Ishikawa (cell line): ENCODE results near the gene JAML.

Source experiments
- CEBPB ChIP-seq: IDR thresholded peaks from 2 replicates; pipeline ENCODE4 v1.6.1; 2012
- CREB1 ChIP-seq: IDR thresholded peaks from 2 replicates; pipeline ENCODE4 v1.6.1; 2012; ENCODE audit warnings: low read depth
- EGR1 ChIP-seq: IDR thresholded peaks from 2 replicates; pipeline ENCODE4 v1.6.1; 2012
- EP300 ChIP-seq: IDR thresholded peaks from 2 replicates; pipeline ENCODE4 v1.6.1; 2012; ENCODE audit warnings: borderline replicate concordance
- RAD21 ChIP-seq: IDR thresholded peaks from 2 replicates; pipeline ENCODE4 v1.6.1; 2012; ENCODE audit warnings: low read depth
- TCF12 ChIP-seq: IDR thresholded peaks from 2 replicates; pipeline ENCODE4 v1.6.1; 2012; ENCODE audit warnings: low read depth
- TEAD4 ChIP-seq: IDR thresholded peaks from 2 replicates; pipeline ENCODE4 v1.6.1; 2012
- TF ChIP-seq, protein P1 (sequence below): IDR thresholded peaks from 2 replicates; pipeline ENCODE4 v1.6.1; 2012
- TF ChIP-seq, protein P2 (sequence below): IDR thresholded peaks from 2 replicates; pipeline ENCODE4 v1.6.1; 2012; ENCODE audit warnings: low read depth, mild to moderate bottlenecking

DNA sequence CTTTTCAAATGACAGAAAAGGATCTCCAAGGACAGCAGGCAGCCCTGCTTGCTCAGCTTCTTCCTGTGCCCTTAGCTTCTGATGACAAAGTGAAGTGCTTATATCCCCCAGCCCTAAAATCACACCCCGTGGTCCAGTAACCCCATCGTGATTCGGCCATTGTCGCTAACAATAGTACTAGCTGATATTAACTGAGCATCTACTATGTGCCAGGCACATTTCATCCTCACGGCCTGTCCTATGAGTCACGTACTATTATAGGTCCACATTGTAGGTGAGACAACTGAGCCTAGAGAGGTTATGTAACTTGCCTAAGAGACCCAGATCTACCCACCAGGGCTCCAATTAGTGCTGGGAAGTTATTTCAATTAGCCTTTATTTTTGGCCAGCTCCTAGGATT is 78.3 kb downstream of the JAML start:
- no peak for TF ChIP-seq RAD21
- TF ChIP-seq TEAD4: no peak
- no peak for TF ChIP-seq EP300
- TF ChIP-seq, protein P1, sequence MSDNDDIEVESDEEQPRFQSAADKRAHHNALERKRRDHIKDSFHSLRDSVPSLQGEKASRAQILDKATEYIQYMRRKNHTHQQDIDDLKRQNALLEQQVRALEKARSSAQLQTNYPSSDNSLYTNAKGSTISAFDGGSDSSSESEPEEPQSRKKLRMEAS: no peak
- TF ChIP-seq CEBPB: no peak
- TF ChIP-seq EGR1: no peak
- TF ChIP-seq TCF12: no peak
- TF ChIP-seq CREB1: no peak
- TF ChIP-seq, protein P2, sequence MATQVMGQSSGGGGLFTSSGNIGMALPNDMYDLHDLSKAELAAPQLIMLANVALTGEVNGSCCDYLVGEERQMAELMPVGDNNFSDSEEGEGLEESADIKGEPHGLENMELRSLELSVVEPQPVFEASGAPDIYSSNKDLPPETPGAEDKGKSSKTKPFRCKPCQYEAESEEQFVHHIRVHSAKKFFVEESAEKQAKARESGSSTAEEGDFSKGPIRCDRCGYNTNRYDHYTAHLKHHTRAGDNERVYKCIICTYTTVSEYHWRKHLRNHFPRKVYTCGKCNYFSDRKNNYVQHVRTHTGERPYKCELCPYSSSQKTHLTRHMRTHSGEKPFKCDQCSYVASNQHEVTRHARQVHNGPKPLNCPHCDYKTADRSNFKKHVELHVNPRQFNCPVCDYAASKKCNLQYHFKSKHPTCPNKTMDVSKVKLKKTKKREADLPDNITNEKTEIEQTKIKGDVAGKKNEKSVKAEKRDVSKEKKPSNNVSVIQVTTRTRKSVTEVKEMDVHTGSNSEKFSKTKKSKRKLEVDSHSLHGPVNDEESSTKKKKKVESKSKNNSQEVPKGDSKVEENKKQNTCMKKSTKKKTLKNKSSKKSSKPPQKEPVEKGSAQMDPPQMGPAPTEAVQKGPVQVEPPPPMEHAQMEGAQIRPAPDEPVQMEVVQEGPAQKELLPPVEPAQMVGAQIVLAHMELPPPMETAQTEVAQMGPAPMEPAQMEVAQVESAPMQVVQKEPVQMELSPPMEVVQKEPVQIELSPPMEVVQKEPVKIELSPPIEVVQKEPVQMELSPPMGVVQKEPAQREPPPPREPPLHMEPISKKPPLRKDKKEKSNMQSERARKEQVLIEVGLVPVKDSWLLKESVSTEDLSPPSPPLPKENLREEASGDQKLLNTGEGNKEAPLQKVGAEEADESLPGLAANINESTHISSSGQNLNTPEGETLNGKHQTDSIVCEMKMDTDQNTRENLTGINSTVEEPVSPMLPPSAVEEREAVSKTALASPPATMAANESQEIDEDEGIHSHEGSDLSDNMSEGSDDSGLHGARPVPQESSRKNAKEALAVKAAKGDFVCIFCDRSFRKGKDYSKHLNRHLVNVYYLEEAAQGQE: no peak
